Neutrophil (primary cell): ENCODE measurements around the gene ZMYM4.

ENCODE experiments used
- H3K27ac ChIP-seq: fragments of 200-600 bp; sonication (generic); 2 replicates; pipeline ENCODE4 v1.5.1; 2016; ENCODE audit warnings: mild to moderate bottlenecking, moderate library complexity
- H3K27me3 ChIP-seq: fragments of 200-600 bp; sonication (generic); 2 replicates; pipeline ENCODE4 v1.6.0; 2016; ENCODE audit warnings: mild to moderate bottlenecking
- H3K36me3 ChIP-seq: fragments of 200-600 bp; sonication (generic); 2 replicates; pipeline ENCODE4 v1.5.1; 2017
- H3K4me1 ChIP-seq, 2 experiments: fragments of 200-600 bp in 1 of 2; sonication (generic) in 1 of 2; 1 replicate in 1 of 2; 2 replicates in 1 of 2; pipeline versions ENCODE4 v1.5.1 to v1.6.1; 2013 to 2016; ENCODE audit warnings: low read depth in 1 of 2, low read length in 1 of 2, mild to moderate bottlenecking in 1 of 2, moderate library complexity in 1 of 2; ENCODE audit not compliant: control insufficient read depth in 1 of 2, insufficient read depth in 1 of 2
- H3K4me3 ChIP-seq, 2 experiments: fragments of 200-600 bp in 1 of 2; sonication (generic) in 1 of 2; 1 replicate in 1 of 2; 2 replicates in 1 of 2; pipeline ENCODE4 v1.5.1; 2013 to 2016; ENCODE audit warnings: low read depth in 1 of 2, low read length in 1 of 2, mild to moderate bottlenecking in 1 of 2, moderate library complexity in 1 of 2
- H3K9me3 ChIP-seq: fragments of 200-600 bp; sonication (generic); 2 replicates; pipeline ENCODE4 v1.5.1; 2016
- CTCF ChIP-seq: fragments of 200-600 bp; sonication (generic); IDR thresholded peaks from 2 replicates; pipeline ENCODE4 v1.5.1; 2016; ENCODE audit warnings: antibody characterized with exemption

ZMYM4 gene

DNA sequence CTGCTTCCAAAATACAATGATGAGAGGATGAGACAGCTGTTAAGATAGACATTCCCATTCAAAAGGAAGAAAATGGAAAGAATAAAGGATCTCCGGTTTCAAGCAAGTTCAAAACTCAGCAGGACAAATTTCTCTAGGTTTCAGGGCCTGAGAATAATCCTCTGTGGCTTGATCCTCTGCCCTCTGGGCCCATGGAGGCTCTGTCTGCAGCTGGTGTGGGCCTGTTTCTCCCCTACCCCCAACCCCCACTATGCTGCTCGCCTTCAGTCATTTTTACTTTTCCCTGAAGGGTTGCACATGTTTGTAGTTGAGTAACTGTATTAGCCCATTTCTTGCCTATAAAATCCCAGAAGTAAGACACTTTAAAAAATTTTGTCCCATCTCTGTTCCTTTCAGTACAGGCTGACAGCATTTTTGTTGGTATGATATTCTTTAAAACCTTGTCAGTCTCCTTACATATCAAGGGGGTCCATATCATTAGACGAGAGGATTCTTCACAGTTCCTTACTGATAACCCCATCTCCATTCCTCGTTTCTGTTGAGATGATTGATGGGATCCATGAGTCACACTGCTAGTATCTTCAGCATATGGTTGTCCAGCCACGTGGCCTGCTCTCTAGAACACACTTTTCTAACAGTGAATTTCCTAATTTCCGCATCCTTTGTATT is 10.5 kb downstream of the ZMYM4 start:
- Histone ChIP-seq H3K9me3 (no peaks in the 10 kb centered on the region), H3K36me3 (no peaks in the 10 kb centered on the region), H3K27ac (no peak overlapping the region), H3K27me3 (no peaks in the 10 kb centered on the region), H3K4me3 (no peak overlapping the region), H3K4me1 (no peaks in the 10 kb centered on the region)
- TF ChIP-seq CTCF = no peak

DNA sequence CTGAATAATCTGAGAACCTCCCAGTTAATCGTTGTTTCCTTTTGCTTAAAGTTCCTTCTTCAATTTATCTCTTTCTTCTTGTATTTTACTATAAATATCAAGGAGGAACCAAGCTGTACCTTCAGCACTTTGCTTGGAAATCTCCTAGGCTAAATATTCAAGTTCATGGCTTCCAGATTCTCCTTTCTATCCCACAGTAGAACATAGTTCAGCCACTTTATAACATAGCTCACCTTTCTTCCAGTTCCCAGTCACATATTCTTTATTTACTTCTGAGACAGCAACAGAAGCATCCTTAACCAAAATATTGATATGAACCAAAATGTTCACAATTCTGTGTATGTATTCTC is 11.0 kb downstream of the ZMYM4 start:
- H3K27ac ChIP-seq = no peak overlapping the region
- no peaks in the 10 kb centered on the region for H3K4me1 ChIP-seq
- no peaks in the 10 kb centered on the region for H3K36me3 ChIP-seq
- H3K9me3 ChIP-seq = no peaks in the 10 kb centered on the region
- H3K27me3 ChIP-seq = no peaks in the 10 kb centered on the region
- TF ChIP-seq CTCF = no peak
- H3K4me3 ChIP-seq = no peak overlapping the region

- TF ChIP-seq CTCF = no peak
- H3K27ac ChIP-seq = no peak overlapping the region
- H3K9me3 ChIP-seq = no peaks in the 10 kb centered on the region
- H3K4me3 ChIP-seq = no peak overlapping the region
- H3K27me3 ChIP-seq = no peaks in the 10 kb centered on the region
- H3K36me3 ChIP-seq = no peaks in the 10 kb centered on the region
- no peaks in the 10 kb centered on the region for H3K4me1 ChIP-seq
Measured at GRCh38 chr1:35280006-35280405, 11.5 kb downstream of the ZMYM4 start.

GRCh38 chr1:35281565-35281964 is 13.1 kb downstream of the ZMYM4 start:
- no peak for TF ChIP-seq CTCF
- H3K4me3 ChIP-seq = no peak overlapping the region
- H3K27ac ChIP-seq = no peak overlapping the region
- no peaks in the 10 kb centered on the region for H3K9me3 ChIP-seq
- peaks cover 5 to 7% of the 10 kb centered on the region in 2 experiments for H3K4me1 ChIP-seq
- H3K27me3 ChIP-seq = no peaks in the 10 kb centered on the region
- no peaks in the 10 kb centered on the region for H3K36me3 ChIP-seq

- H3K27me3 ChIP-seq = no peaks in the 10 kb centered on the region
- H3K36me3 ChIP-seq = no peaks in the 10 kb centered on the region
- H3K4me3 ChIP-seq = no peak overlapping the region
- H3K27ac ChIP-seq = no peak overlapping the region
- peaks cover 5 to 7% of the 10 kb centered on the region in 2 experiments for H3K4me1 ChIP-seq
- no peak for TF ChIP-seq CTCF
- H3K9me3 ChIP-seq = no peaks in the 10 kb centered on the region
Measured at GRCh38 chr1:35282172-35282571, 13.7 kb downstream of the ZMYM4 start.
